ENCODE data around the gene PCDHB10. TPM values are rescaled to one million over a fixed set of nuclear protein-coding genes. Genes with fewer than 3 reads are reported as not detected.
A peak's percentile ranks its signal among the peaks of the same experiment; 100 is the strongest.
"Not testable (repeated sequence)": the region's sequence is repeated elsewhere in the genome, so short reads cannot be mapped to it uniquely, and the experiment has no call there.

Gene PCDHB10
- total RNA-seq, 1 donor from 2014 or later, result 17.7 TPM

DNA sequence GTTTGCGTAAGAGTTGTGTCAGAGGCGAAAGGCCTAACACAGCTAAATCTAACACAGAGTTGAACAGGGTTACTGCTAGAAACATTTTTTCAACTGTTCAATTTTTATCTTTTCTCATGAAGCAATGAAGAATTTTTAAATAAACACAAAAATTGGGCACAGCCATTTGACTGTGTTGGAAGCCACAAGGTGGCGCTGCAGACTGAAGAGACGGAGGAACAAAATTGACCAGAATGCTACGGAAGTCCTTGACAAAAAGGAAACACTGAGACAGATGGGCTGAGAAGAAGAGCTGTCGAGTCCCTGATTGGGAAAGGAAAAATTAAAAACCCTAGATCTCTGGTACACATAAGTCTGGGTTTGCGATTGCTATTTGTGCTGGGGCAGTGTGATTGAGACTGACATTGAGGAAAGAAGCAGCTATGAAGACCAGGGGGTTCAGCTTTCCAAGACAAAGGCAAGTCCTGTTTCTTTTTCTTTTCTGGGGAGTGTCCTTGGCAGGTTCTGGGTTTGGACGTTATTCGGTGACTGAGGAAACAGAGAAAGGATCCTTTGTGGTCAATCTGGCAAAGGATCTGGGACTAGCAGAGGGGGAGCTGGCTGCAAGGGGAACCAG is 5.1 kb upstream of the PCDHB10 start, which contains the start of gene PCDHB9:
TSS of gene PCDHB9 (plus strand) at position 265 of the 616 bp plus-strand sequence. CDS start at position 423, 158 bp downstream.
- peak; percentile 45 for DNase-seq
- peaks cover 64% of the 10 kb centered on the region for H3K36me3 Mint-ChIP-seq (ENCODE audit: unreplicated experiment)
- peaks cover 19% of the 10 kb centered on the region for H3K27me3 Mint-ChIP-seq (ENCODE audit: unreplicated experiment)
- H3K4me1 Mint-ChIP-seq (ENCODE audit: low read depth, unreplicated experiment), result no peaks in the 10 kb centered on the region
- peak within 1 kb of the TSS; percentile 90 for H3K27ac Mint-ChIP-seq (ENCODE audit: unreplicated experiment)
- TF ChIP-seq, protein P1, sequence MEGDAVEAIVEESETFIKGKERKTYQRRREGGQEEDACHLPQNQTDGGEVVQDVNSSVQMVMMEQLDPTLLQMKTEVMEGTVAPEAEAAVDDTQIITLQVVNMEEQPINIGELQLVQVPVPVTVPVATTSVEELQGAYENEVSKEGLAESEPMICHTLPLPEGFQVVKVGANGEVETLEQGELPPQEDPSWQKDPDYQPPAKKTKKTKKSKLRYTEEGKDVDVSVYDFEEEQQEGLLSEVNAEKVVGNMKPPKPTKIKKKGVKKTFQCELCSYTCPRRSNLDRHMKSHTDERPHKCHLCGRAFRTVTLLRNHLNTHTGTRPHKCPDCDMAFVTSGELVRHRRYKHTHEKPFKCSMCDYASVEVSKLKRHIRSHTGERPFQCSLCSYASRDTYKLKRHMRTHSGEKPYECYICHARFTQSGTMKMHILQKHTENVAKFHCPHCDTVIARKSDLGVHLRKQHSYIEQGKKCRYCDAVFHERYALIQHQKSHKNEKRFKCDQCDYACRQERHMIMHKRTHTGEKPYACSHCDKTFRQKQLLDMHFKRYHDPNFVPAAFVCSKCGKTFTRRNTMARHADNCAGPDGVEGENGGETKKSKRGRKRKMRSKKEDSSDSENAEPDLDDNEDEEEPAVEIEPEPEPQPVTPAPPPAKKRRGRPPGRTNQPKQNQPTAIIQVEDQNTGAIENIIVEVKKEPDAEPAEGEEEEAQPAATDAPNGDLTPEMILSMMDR (IDR thresholded peaks at IDR 0.05; ENCODE audit: partially characterized antibody, unreplicated experiment), result peak; percentile 67
- peak within 1 kb of the TSS; percentile 68 for H3K4me3 Mint-ChIP-seq (ENCODE audit: unreplicated experiment)
- peaks cover 47% of the 10 kb centered on the region for H3K9me3 Mint-ChIP-seq (ENCODE audit: unreplicated experiment)

DNA sequence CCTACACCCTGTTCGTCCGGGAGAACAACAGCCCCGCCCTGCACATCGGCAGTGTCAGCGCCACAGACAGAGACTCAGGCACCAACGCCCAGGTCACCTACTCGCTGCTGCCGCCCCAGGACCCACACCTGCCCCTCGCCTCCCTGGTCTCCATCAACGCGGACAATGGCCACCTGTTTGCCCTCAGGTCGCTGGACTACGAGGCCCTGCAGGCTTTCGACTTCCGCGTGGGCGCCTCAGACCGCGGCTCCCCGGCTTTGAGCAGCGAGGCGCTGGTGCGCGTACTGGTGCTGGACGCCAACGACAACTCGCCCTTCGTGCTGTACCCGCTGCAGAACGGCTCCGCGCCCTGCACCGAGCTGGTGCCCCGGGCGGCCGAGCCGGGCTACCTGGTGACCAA is 3.5 kb upstream of the PCDHB10 start:
- Mint-ChIP-seq H3K9me3 (ENCODE audit: unreplicated experiment) (peaks cover 47% of the 10 kb centered on the region), H3K36me3 (ENCODE audit: unreplicated experiment) (peaks cover 64% of the 10 kb centered on the region), H3K27me3 (ENCODE audit: unreplicated experiment) (peaks cover 16% of the 10 kb centered on the region)
- DNase-seq; H3K4me1 Mint-ChIP-seq (ENCODE audit: low read depth, unreplicated experiment); H3K4me3 Mint-ChIP-seq (ENCODE audit: unreplicated experiment); H3K27ac Mint-ChIP-seq (ENCODE audit: unreplicated experiment): not testable (repeated sequence)

DNA sequence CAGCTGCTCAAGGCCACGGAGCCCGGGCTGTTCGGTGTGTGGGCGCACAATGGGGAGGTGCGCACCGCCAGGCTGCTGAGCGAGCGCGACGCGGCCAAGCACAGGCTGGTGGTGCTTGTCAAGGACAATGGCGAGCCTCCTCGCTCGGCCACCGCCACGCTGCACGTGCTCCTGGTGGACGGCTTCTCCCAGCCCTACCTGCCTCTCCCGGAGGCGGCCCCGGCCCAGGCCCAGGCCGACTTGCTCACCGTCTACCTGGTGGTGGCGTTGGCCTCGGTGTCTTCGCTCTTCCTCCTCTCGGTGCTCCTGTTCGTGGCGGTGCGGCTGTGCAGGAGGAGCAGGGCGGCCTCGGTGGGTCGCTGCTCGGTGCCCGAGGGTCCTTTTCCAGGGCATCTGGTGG is 3.0 kb upstream of the PCDHB10 start:
- H3K9me3 Mint-ChIP-seq (ENCODE audit: unreplicated experiment), result peaks cover 47% of the 10 kb centered on the region
- H3K27ac Mint-ChIP-seq (ENCODE audit: unreplicated experiment); H3K4me1 Mint-ChIP-seq (ENCODE audit: low read depth, unreplicated experiment); DNase-seq; H3K4me3 Mint-ChIP-seq (ENCODE audit: unreplicated experiment): not testable (repeated sequence)
- peaks cover 65% of the 10 kb centered on the region for H3K36me3 Mint-ChIP-seq (ENCODE audit: unreplicated experiment)
- H3K27me3 Mint-ChIP-seq (ENCODE audit: unreplicated experiment), result peaks cover 16% of the 10 kb centered on the region

DNA sequence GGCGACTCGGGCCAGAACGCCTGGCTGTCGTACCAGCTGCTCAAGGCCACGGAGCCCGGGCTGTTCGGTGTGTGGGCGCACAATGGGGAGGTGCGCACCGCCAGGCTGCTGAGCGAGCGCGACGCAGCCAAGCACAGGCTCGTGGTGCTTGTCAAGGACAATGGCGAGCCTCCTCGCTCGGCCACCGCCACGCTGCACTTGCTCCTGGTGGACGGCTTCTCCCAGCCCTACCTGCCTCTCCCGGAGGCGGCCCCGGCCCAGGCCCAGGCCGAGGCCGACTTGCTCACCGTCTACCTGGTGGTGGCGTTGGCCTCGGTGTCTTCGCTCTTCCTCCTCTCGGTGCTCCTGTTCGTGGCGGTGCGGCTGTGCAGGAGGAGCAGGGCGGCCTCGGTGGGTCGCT is 2.2 kb downstream of the PCDHB10 start:
- H3K27me3 Mint-ChIP-seq (ENCODE audit: unreplicated experiment); DNase-seq; H3K4me1 Mint-ChIP-seq (ENCODE audit: low read depth, unreplicated experiment); H3K27ac Mint-ChIP-seq (ENCODE audit: unreplicated experiment): not testable (repeated sequence)
- H3K9me3 Mint-ChIP-seq (ENCODE audit: unreplicated experiment), result peaks cover 29% of the 10 kb centered on the region
- H3K36me3 Mint-ChIP-seq (ENCODE audit: unreplicated experiment), result peaks cover 58% of the 10 kb centered on the region
- H3K4me3 Mint-ChIP-seq (ENCODE audit: unreplicated experiment), result peak overlapping the region; percentile 30

DNA sequence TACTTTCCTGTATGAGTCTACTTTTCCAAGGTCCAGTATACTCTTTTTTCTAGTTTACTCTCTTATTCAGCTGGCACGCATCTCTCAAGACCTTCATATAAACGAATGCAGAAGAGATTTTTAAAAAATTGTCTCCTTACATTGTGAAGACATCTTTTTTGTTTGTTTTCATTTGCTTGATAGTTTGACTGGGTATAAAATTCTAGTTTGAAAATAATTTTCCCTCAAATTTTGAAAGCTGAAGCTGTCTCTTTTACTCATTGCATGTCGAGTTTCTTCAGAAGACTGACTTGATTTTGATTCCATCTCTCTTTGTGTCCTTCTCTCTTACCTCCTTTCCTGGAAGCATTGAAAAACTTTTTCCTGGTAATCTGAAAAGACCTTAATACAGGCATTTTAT is 4.2 kb downstream of the PCDHB10 start:
- H3K27me3 Mint-ChIP-seq (ENCODE audit: unreplicated experiment), result peaks cover 8% of the 10 kb centered on the region
- H3K36me3 Mint-ChIP-seq (ENCODE audit: unreplicated experiment), result peaks cover 67% of the 10 kb centered on the region
- H3K4me3 Mint-ChIP-seq (ENCODE audit: unreplicated experiment), result no peak overlapping the region
- TF ChIP-seq, protein P1 (IDR thresholded peaks at IDR 0.05; ENCODE audit: partially characterized antibody, unreplicated experiment), result no peak
- peaks cover 29% of the 10 kb centered on the region for H3K9me3 Mint-ChIP-seq (ENCODE audit: unreplicated experiment)
- DNase-seq, result no peak
- no peaks in the 10 kb centered on the region for H3K4me1 Mint-ChIP-seq (ENCODE audit: low read depth, unreplicated experiment)
- H3K27ac Mint-ChIP-seq (ENCODE audit: unreplicated experiment), result no peak overlapping the region

DNA sequence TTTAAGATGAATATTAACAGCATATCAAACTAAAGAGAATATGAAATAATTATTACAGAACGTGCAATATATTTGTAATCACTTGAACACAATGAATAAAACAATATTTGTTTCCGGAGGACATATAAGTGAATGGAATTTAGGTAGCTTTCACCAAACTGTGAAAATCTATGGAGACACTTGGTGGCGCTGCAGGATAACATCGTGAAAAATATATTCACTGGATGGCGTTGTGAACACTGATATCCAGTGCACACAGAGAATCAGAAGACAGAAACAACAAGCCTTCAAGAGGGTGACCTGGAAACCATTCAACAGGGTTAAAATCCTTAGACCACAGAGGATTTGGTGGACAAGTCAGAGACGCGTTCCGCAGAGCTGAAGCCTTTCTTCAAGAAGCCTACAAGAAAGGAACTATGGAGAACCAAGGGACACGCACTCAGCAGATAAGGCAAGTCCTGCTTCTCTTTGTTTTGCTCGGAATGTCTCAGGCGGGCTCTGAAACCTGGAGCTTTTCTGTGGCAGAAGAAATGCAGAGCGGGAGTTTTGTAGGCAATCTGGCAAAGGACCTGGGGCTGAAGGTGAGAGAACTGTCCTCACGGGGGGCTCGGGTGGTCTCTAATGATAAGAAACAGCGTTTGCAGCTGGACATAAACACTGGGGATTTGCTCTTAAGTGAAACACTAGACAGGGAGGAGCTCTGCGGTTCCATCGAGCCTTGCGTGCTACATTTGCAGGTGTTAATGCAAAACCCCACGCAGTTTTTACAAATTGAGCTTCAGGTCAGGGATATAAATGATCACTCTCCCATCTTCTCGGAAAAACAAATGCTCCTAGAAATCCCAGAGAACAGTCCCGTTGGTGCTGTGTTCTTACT is 7.4 kb downstream of the PCDHB10 start, which contains the start of gene PCDHB11:
TSS of gene PCDHB11 (plus strand) at position 269 of the 877 bp plus-strand sequence. CDS start at position 417, 148 bp downstream.
- H3K27ac Mint-ChIP-seq (ENCODE audit: unreplicated experiment), result peak within 1 kb of the TSS; percentile 57
- TF ChIP-seq, protein P1 (IDR thresholded peaks at IDR 0.05; ENCODE audit: partially characterized antibody, unreplicated experiment), result peak; percentile 23
- no peak for DNase-seq

DNA sequence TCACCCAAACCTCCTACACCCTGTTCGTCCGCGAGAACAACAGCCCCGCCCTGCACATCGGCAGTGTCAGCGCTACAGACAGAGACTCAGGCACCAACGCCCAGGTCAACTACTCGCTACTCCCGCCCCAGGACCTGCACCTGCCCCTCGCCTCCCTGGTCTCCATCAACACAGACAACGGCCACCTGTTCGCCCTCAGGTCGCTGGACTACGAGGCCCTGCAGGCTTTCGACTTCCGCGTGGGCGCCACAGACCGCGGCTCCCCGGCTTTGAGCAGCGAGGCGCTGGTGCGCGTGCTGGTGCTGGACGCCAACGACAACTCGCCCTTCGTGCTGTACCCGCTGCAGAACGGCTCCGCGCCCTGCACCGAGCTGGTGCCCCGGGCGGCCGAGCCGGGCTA is 9.0 kb downstream of the PCDHB10 start:
- H3K36me3 Mint-ChIP-seq (ENCODE audit: unreplicated experiment), result peaks cover 42% of the 10 kb centered on the region
- H3K4me1 Mint-ChIP-seq (ENCODE audit: low read depth, unreplicated experiment); H3K4me3 Mint-ChIP-seq (ENCODE audit: unreplicated experiment); H3K27me3 Mint-ChIP-seq (ENCODE audit: unreplicated experiment); H3K27ac Mint-ChIP-seq (ENCODE audit: unreplicated experiment); DNase-seq: not testable (repeated sequence)
- peaks cover 17% of the 10 kb centered on the region for H3K9me3 Mint-ChIP-seq (ENCODE audit: unreplicated experiment)

More for the DNA sequence above, 7.4 kb downstream of the PCDHB10 start, which contains the start of gene PCDHB11:
- Mint-ChIP-seq H3K27me3 (ENCODE audit: unreplicated experiment) (peaks cover 3% of the 10 kb centered on the region), H3K4me3 (ENCODE audit: unreplicated experiment) (peak within 1 kb of the TSS; percentile 78), H3K9me3 (ENCODE audit: unreplicated experiment) (peaks cover 17% of the 10 kb centered on the region), H3K4me1 (ENCODE audit: low read depth, unreplicated experiment) (no peaks in the 10 kb centered on the region), H3K36me3 (ENCODE audit: unreplicated experiment) (peaks cover 50% of the 10 kb centered on the region)

DNA sequence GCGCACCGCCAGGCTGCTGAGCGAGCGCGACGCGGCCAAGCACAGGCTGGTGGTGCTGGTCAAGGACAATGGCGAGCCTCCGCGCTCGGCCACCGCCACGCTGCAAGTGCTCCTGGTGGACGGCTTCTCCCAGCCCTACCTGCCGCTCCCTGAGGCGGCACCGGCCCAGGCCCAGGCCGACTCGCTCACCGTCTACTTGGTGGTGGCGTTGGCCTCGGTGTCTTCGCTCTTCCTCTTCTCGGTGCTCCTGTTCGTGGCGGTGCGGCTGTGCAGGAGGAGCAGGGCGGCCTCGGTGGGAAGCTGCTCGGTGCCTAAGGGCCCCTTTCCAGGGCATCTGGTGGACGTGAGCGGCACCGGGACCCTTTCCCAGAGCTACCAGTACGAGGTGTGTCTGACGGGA is 9.5 kb downstream of the PCDHB10 start:
- Mint-ChIP-seq H3K36me3 (ENCODE audit: unreplicated experiment) (peaks cover 37% of the 10 kb centered on the region), H3K9me3 (ENCODE audit: unreplicated experiment) (peaks cover 13% of the 10 kb centered on the region)
- not testable (repeated sequence) for DNase-seq; H3K27ac Mint-ChIP-seq (ENCODE audit: unreplicated experiment); H3K4me3 Mint-ChIP-seq (ENCODE audit: unreplicated experiment); H3K4me1 Mint-ChIP-seq (ENCODE audit: low read depth, unreplicated experiment); H3K27me3 Mint-ChIP-seq (ENCODE audit: unreplicated experiment)
